Calu3 (cell line): ENCODE measurements around the gene ARHGEF6. TPM values are rescaled to one million over a fixed set of nuclear protein-coding genes. Genes with fewer than 3 reads are reported as not detected.
"Not testable (repeated sequence)": the region's sequence is repeated elsewhere in the genome, so short reads cannot be mapped to it uniquely, and the experiment has no call there.

Experiments used
- BruUV-seq: library from RNA; stranded (reverse); fragments of 400-500 nt; replicated peaks from 2 replicates; lab custom pipeline; 2021; lab: Mats Ljungman, UMichigan
- CTCF ChIA-PET: fragments of 300-600 bp; sonication (Branson Sonifier 250); formaldehyde crosslinking; loops from one replicate; lab custom pipeline; 2022; ENCODE audit warnings: antibody characterized with exemption; lab: Charles Lee
- DNase-seq: peaks from one replicate; pipeline ENCODE4 v3.0.0; 2022
- H3K27ac Mint-ChIP-seq: one replicate; pipeline ENCODE4 v1.8.0; 2022; ENCODE audit warnings: mixed read lengths; ENCODE audit not compliant: unreplicated experiment
- H3K27me3 Mint-ChIP-seq: one replicate; pipeline ENCODE4 v1.8.0; 2022; ENCODE audit warnings: mixed read lengths; ENCODE audit not compliant: unreplicated experiment
- H3K36me3 Mint-ChIP-seq: one replicate; pipeline ENCODE4 v1.8.0; 2022; ENCODE audit warnings: mild to moderate bottlenecking, moderate library complexity, mixed read lengths; ENCODE audit not compliant: insufficient read depth, unreplicated experiment
- H3K4me1 Mint-ChIP-seq: one replicate; pipeline ENCODE4 v1.8.0; 2022; ENCODE audit warnings: mild to moderate bottlenecking, low read depth, mixed read lengths; ENCODE audit not compliant: unreplicated experiment
- H3K4me3 Mint-ChIP-seq: one replicate; pipeline ENCODE4 v1.8.0; 2022; ENCODE audit warnings: mild to moderate bottlenecking, low read depth, moderate library complexity, mixed read lengths; ENCODE audit not compliant: unreplicated experiment
- H3K9me3 Mint-ChIP-seq: one replicate; pipeline ENCODE4 v1.8.0; 2022; ENCODE audit warnings: low read depth, mixed read lengths; ENCODE audit not compliant: unreplicated experiment
- intact Hi-C: fragments of 100-400 bp; cut with micrococcal nuclease; formaldehyde crosslinking; loops from one replicate; pipeline ENCODE4 v1.10.0; 2022; ENCODE audit not compliant: unreplicated experiment
- total RNA-seq: library from RNA; stranded (reverse); gene quantifications from 2 replicates; pipeline ENCODE4 v1.2.3, GENCODE V29; 2022
- TF ChIP-seq, protein P1 (sequence below): fragments of 200-600 bp; IDR thresholded peaks from one replicate; pipeline ENCODE4 v1.8.0; 2022; ENCODE audit warnings: antibody characterized with exemption; ENCODE audit not compliant: unreplicated experiment

Gene ARHGEF6
- total RNA-seq, 1 experiment from 2014 or later = 0.07 TPM

- no peaks in the 10 kb centered on the region for H3K27me3 Mint-ChIP-seq
- intact Hi-C loops = no loop called here
- H3K36me3 Mint-ChIP-seq = no peaks in the 10 kb centered on the region
- H3K4me3 Mint-ChIP-seq = no peak overlapping the region
- TF ChIP-seq, protein P1, sequence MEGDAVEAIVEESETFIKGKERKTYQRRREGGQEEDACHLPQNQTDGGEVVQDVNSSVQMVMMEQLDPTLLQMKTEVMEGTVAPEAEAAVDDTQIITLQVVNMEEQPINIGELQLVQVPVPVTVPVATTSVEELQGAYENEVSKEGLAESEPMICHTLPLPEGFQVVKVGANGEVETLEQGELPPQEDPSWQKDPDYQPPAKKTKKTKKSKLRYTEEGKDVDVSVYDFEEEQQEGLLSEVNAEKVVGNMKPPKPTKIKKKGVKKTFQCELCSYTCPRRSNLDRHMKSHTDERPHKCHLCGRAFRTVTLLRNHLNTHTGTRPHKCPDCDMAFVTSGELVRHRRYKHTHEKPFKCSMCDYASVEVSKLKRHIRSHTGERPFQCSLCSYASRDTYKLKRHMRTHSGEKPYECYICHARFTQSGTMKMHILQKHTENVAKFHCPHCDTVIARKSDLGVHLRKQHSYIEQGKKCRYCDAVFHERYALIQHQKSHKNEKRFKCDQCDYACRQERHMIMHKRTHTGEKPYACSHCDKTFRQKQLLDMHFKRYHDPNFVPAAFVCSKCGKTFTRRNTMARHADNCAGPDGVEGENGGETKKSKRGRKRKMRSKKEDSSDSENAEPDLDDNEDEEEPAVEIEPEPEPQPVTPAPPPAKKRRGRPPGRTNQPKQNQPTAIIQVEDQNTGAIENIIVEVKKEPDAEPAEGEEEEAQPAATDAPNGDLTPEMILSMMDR = no peak
- no peak for DNase-seq
- CTCF ChIA-PET = no interaction called here
- no peak overlapping the region for H3K27ac Mint-ChIP-seq
- H3K4me1 Mint-ChIP-seq = no peaks in the 10 kb centered on the region
- no peaks in the 10 kb centered on the region for H3K9me3 Mint-ChIP-seq
- BruUV-seq = no TSS peak
Measured at GRCh38 chrX:136825771-136826170, 45.0 kb upstream of the ARHGEF6 start.

- no TSS peak for BruUV-seq
- no peak overlapping the region for H3K27ac Mint-ChIP-seq
- CTCF ChIA-PET = no interaction called here
- H3K36me3 Mint-ChIP-seq = no peaks in the 10 kb centered on the region
- intact Hi-C loops = no loop called here
- H3K4me3 Mint-ChIP-seq = no peak overlapping the region
- no peaks in the 10 kb centered on the region for H3K4me1 Mint-ChIP-seq
- no peaks in the 10 kb centered on the region for H3K9me3 Mint-ChIP-seq
- no peak for DNase-seq
- TF ChIP-seq, protein P1 = no peak
- H3K27me3 Mint-ChIP-seq = no peaks in the 10 kb centered on the region
Measured at GRCh38 chrX:136823175-136823574, 42.4 kb upstream of the ARHGEF6 start.

DNA sequence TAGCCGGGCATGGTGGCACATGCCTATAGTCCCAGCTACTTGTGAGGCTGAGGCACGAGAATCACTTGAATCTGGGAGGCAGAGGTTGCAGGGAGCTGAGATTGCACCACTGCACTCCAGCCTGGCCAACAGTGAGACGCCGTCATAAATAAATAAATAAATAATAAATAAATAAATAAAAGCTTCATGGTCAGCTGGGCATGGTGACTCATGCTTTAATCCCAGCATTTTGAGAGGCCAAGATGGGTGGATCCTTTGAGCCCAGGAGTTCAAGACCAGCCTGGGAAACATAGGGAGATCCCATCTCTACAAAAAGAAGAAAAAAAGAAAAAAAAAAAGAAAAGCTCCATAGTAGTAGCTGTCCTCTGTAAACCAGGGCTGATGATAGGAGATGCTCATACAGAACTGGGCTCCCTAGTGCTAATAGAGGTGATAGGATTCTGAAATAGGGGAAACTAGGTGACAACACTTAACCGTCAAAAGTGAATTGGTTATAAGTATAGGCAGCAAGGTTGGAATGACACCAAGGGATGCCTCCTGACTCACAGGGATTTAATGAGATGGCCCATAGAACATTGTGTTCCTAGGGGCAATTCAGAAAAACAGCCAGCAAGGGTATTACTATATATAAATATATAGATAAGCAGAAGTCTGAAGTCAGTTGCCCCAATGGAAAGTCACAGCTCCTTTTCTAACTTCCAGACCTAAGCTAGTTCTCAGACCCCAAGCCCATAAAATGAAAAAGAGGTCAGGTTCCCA lies 41.8 kb upstream of the ARHGEF6 start:
- intact Hi-C loops = no loop called here
- DNase-seq = no peak
- Mint-ChIP-seq H3K4me3 (no peak overlapping the region), H3K4me1 (no peaks in the 10 kb centered on the region), H3K27ac (no peak overlapping the region), H3K9me3 (no peaks in the 10 kb centered on the region), H3K36me3 (no peaks in the 10 kb centered on the region), H3K27me3 (no peaks in the 10 kb centered on the region)
- CTCF ChIA-PET = interaction anchor here (0.6 kb wide), 1 partner anchor 48 kb away, joined by 4 read pairs; no protein-coding TSS in a partner anchor
- TF ChIP-seq, protein P1 = no peak
- BruUV-seq = no TSS peak

DNA sequence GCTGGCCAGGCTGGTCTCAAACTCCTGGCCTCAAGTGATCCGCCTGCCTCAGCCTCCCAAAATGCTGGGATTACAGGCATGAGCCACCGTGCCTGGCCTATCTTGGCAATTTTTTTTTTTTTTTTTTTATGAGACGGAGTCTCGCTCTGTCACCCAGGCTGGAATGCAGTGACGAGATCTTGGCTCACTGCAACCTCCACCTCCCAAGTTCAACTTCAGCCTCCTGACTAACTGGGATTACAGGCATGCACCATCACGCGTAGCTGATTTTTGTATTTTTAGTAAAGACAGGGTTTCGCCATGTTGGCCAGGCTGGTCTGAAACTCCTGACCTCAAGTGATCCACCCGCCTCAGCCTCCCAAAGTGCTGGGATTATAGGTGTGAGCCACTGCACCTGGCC lies 39.0 kb upstream of the ARHGEF6 start:
- H3K27ac Mint-ChIP-seq, H3K4me3 Mint-ChIP-seq, H3K27me3 Mint-ChIP-seq, BruUV-seq, H3K4me1 Mint-ChIP-seq, H3K36me3 Mint-ChIP-seq, intact Hi-C loops, DNase-seq, H3K9me3 Mint-ChIP-seq: not testable (repeated sequence)
- CTCF ChIA-PET = interaction anchor here (0.7 kb wide), 1 partner anchor 105 kb away, joined by 4 read pairs; no protein-coding TSS in a partner anchor

GRCh38 chrX:136819031-136819703 lies 38.4 kb upstream of the ARHGEF6 start:
- no peak for DNase-seq
- TF ChIP-seq, protein P1 = no peak
- no peak overlapping the region for H3K27ac Mint-ChIP-seq
- no TSS peak for BruUV-seq
- H3K27me3 Mint-ChIP-seq = no peaks in the 10 kb centered on the region
- H3K9me3 Mint-ChIP-seq = no peaks in the 10 kb centered on the region
- CTCF ChIA-PET = no interaction called here
- no peaks in the 10 kb centered on the region for H3K36me3 Mint-ChIP-seq
- intact Hi-C loops = no loop called here
- H3K4me3 Mint-ChIP-seq = no peak overlapping the region
- no peaks in the 10 kb centered on the region for H3K4me1 Mint-ChIP-seq
